GM06990 (cell line): Measurements from ENCODE around the gene SETD3.

Experiments used
- DNase-seq: peaks from one replicate; pipeline ENCODE4 v3.0.0-alpha.2; 2011; ENCODE audit not compliant: insufficient read length; ENCODE audit errors: extremely low read depth
- H3K27me3 ChIP-seq: replicated peaks from 2 replicates; pipeline ENCODE4 v1.6.0; 2011; ENCODE audit warnings: low read length; ENCODE audit not compliant: control insufficient read depth, insufficient read depth
- H3K36me3 ChIP-seq: 2 replicates; pipeline ENCODE4 v1.5.1; 2011; ENCODE audit warnings: low read length; ENCODE audit not compliant: control insufficient read depth, insufficient read depth
- H3K4me3 ChIP-seq: replicated peaks from 2 replicates; pipeline ENCODE4 v1.5.1; 2011; ENCODE audit warnings: low read depth, mild to moderate bottlenecking, control low read depth, low read length
- TF ChIP-seq, protein P1 (sequence below): IDR thresholded peaks from 2 replicates; pipeline ENCODE4 v1.5.1; 2011; ENCODE audit warnings: low read length, control low read depth, mild to moderate bottlenecking, inconsistent platforms; ENCODE audit not compliant: insufficient read depth, poor library complexity, severe bottlenecking

The SETD3 gene

GRCh38 chr14:99479906-99480869 lies at the start of gene SETD3:
Gene SETD3 (minus strand): TSS chr14:99480859. CDS start chr14:99465805, 15,054 bp downstream.
- Histone ChIP-seq H3K36me3 (no peaks in the 10 kb centered on the region), H3K4me3 (peak within 1 kb of the TSS; percentile 98), H3K27me3 (no peaks in the 10 kb centered on the region)
- peak; percentile 63 for DNase-seq
- TF ChIP-seq, protein P1, sequence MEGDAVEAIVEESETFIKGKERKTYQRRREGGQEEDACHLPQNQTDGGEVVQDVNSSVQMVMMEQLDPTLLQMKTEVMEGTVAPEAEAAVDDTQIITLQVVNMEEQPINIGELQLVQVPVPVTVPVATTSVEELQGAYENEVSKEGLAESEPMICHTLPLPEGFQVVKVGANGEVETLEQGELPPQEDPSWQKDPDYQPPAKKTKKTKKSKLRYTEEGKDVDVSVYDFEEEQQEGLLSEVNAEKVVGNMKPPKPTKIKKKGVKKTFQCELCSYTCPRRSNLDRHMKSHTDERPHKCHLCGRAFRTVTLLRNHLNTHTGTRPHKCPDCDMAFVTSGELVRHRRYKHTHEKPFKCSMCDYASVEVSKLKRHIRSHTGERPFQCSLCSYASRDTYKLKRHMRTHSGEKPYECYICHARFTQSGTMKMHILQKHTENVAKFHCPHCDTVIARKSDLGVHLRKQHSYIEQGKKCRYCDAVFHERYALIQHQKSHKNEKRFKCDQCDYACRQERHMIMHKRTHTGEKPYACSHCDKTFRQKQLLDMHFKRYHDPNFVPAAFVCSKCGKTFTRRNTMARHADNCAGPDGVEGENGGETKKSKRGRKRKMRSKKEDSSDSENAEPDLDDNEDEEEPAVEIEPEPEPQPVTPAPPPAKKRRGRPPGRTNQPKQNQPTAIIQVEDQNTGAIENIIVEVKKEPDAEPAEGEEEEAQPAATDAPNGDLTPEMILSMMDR = no peak

DNA sequence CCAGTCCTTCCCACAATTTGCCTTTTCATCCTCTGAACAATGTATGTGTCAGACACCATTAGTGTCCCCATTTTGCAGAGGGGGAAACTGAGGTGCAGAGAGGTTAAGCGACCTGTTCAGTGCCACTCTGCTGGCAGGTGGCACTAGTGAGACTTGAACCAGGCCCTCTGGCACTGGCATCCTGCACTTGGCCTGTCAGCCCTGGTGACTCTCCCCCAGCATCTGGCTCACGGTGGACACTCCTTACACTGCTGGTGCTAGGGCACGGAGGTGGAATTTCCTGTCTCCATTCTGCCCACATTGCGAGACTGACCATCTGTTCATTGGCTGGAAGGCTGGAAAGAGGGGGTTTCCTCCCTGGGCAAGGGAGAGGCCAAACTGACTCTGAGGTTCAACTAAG lies 49.2 kb upstream of the SETD3 start:
- no peak overlapping the region for H3K4me3 ChIP-seq
- no peak for DNase-seq
- H3K36me3 ChIP-seq = no peaks in the 10 kb centered on the region
- TF ChIP-seq, protein P1 = no peak
- H3K27me3 ChIP-seq = peaks cover 4% of the 10 kb centered on the region; the same call in 1 of the 2 replicates

DNA sequence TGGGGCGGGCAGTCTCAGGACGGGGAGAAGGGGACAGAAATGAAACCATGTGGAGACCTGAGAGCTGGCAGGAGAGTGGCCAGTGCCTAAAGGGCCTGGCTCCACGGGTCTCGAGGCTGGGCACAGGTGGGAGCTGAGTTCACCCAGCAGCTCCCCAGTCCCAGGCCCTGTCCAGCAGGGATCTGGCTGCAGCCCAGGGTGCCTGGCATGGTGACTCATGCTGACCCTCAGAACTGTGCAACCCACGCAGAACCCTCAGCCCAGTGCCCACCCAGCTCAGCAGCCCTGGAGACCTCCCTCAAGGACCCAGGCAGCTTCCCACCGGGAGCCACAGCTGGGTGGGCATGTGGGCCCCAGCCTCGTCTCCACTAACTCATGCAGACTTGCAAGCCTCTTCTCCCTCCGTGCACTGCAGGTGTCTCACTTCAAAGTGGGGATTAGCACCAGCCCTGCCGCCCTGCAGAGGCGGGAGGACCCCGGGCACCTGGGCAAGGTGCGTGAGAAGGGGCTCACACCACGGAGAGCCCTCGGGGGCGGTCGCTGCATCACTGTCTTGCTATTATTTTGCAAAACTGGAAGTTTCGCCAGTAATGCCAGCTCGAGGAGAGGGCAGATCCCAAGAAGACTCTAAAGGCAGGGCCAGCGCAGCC lies 46.9 kb upstream of the SETD3 start:
- H3K4me3 ChIP-seq = no peak overlapping the region
- DNase-seq = no peak
- peaks cover 2% of the 10 kb centered on the region; the same call in 1 of the 2 replicates for H3K27me3 ChIP-seq
- no peaks in the 10 kb centered on the region for H3K36me3 ChIP-seq
- TF ChIP-seq, protein P1 = no peak

GRCh38 chr14:99527026-99527425 lies 46.4 kb upstream of the SETD3 start:
- TF ChIP-seq, protein P1 = no peak

GRCh38 chr14:99525699-99526080 lies 45.0 kb upstream of the SETD3 start:
- Histone ChIP-seq H3K36me3 (no peaks in the 10 kb centered on the region), H3K4me3 (no peak overlapping the region), H3K27me3 (no peaks in the 10 kb centered on the region; the same call in 1 of the 2 replicates)
- TF ChIP-seq, protein P1 = no peak
- no peak for DNase-seq

More at GRCh38 chr14:99527026-99527425, 46.4 kb upstream of the SETD3 start:
- Histone ChIP-seq H3K36me3 (no peaks in the 10 kb centered on the region), H3K27me3 (peaks cover 2% of the 10 kb centered on the region; the same call in 1 of the 2 replicates), H3K4me3 (no peak overlapping the region)
- DNase-seq = no peak
